Stimulated activated CD4-positive, alpha-beta T cell treated with anti-CD3 and anti-CD28 coated beads, Interleukin-12 subunit alpha, Interleukin-12 subunit beta, amount 100 ng/mL, for 48 hours (primary cell): Measurements from ENCODE around the gene ABCC2.

ENCODE experiments used
- DNase-seq, 3 donors: peaks; one replicate each; pipeline ENCODE4 v3.0.0-alpha.2; 2020; ENCODE audit warnings: low read depth in 2 of 3, low spot score in 1 of 3

ABCC2 gene

GRCh38 chr10:99770408-99771045 is 11.9 kb upstream of the ABCC2 start:
- DNase-seq = no peak

GRCh38 chr10:99775850-99776249 is 6.6 kb upstream of the ABCC2 start:
- DNase-seq = no peak

- no peak for DNase-seq
Observed at GRCh38 chr10:99777918-99778714, 4.3 kb upstream of the ABCC2 start.

GRCh38 chr10:99779335-99779734 is 3.1 kb upstream of the ABCC2 start:
- no peak for DNase-seq

- no peak for DNase-seq
Observed at GRCh38 chr10:99781734-99782429, 558 bp upstream of the ABCC2 start.

GRCh38 chr10:99784016-99784726 is 1.7 kb downstream of the ABCC2 start:
- no peak for DNase-seq

GRCh38 chr10:99784727-99785441 is 2.4 kb downstream of the ABCC2 start:
- DNase-seq = no peak

GRCh38 chr10:99785646-99786045 is 3.2 kb downstream of the ABCC2 start:
- no peak for DNase-seq

GRCh38 chr10:99787311-99787710 is 4.9 kb downstream of the ABCC2 start:
- DNase-seq = no peak

- DNase-seq = no peak
Observed at GRCh38 chr10:99787782-99788445, 5.5 kb downstream of the ABCC2 start.

- no peak for DNase-seq
Observed at GRCh38 chr10:99788598-99789256, 6.3 kb downstream of the ABCC2 start.

- DNase-seq = no peak
Observed at GRCh38 chr10:99791831-99792230, 9.4 kb downstream of the ABCC2 start.

- no peak for DNase-seq
Observed at GRCh38 chr10:99793819-99794218, 11.4 kb downstream of the ABCC2 start.

- DNase-seq = no peak
Observed at GRCh38 chr10:99796928-99797327, 14.5 kb downstream of the ABCC2 start.

GRCh38 chr10:99798031-99798430 is 15.6 kb downstream of the ABCC2 start:
- no peak for DNase-seq

- no peak for DNase-seq
Observed at GRCh38 chr10:99798920-99799319, 16.5 kb downstream of the ABCC2 start.

- no peak for DNase-seq
Observed at GRCh38 chr10:99799613-99800012, 17.2 kb downstream of the ABCC2 start.

- DNase-seq = no peak
Observed at GRCh38 chr10:99804471-99804870, 22.0 kb downstream of the ABCC2 start.

- no peak for DNase-seq
Observed at GRCh38 chr10:99805190-99805589, 22.8 kb downstream of the ABCC2 start.

GRCh38 chr10:99806091-99806490 is 23.7 kb downstream of the ABCC2 start:
- no peak for DNase-seq
